DOHH2 (cell line): ENCODE measurements around the gene MPHOSPH9.
A peak's percentile ranks its signal among the peaks of the same experiment; 100 is the strongest.

Experiments
- H3F3A ChIP-seq: fragments of 200-600 bp; sonication (generic), shearing (Covaris generic); 2 replicates; pipeline ENCODE4 v1.6.0; 2016; ENCODE audit warnings: antibody characterized with exemption, mild to moderate bottlenecking; ENCODE audit not compliant: control insufficient read depth, insufficient read depth
- H3K27ac ChIP-seq: fragments of 200-600 bp; sonication (generic); 2 replicates; pipeline ENCODE4 v1.5.1; 2014; ENCODE audit warnings: low read depth, mild to moderate bottlenecking, low read length, moderate library complexity
- H3K27me3 ChIP-seq: fragments of 200-600 bp; sonication (generic); 2 replicates; pipeline ENCODE4 v1.6.1; 2014; ENCODE audit warnings: mild to moderate bottlenecking, low read length, mixed read lengths; ENCODE audit not compliant: control insufficient read depth
- H3K36me3 ChIP-seq: fragments of 200-600 bp; sonication (generic); 2 replicates; pipeline ENCODE4 v1.6.1; 2014; ENCODE audit warnings: mild to moderate bottlenecking, low read length, moderate library complexity, mixed read lengths; ENCODE audit not compliant: control insufficient read depth
- H3K4me1 ChIP-seq: fragments of 200-600 bp; sonication (generic); 2 replicates; pipeline ENCODE4 v1.6.1; 2014; ENCODE audit warnings: mild to moderate bottlenecking, low read length, mixed read lengths; ENCODE audit not compliant: control insufficient read depth
- H3K4me2 ChIP-seq: fragments of 200-600 bp; sonication (generic); 2 replicates; pipeline ENCODE4 v1.6.0; 2014; ENCODE audit warnings: mild to moderate bottlenecking, low read length, moderate library complexity
- H3K4me3 ChIP-seq: fragments of 200-600 bp; sonication (generic); 2 replicates; pipeline ENCODE4 v1.5.1; 2014; ENCODE audit warnings: mild to moderate bottlenecking, low read length, mixed read lengths
- H3K79me2 ChIP-seq: fragments of 200-600 bp; sonication (generic); 2 replicates; pipeline ENCODE4 v1.6.1; 2014; ENCODE audit warnings: mild to moderate bottlenecking, low read length, mixed read lengths; ENCODE audit not compliant: control insufficient read depth
- H3K9me2 ChIP-seq: fragments of 200-600 bp; sonication (generic); replicated peaks from 2 replicates; pipeline ENCODE4 v1.6.1; 2014; ENCODE audit warnings: mild to moderate bottlenecking, low read length, mixed read lengths; ENCODE audit not compliant: control insufficient read depth
- H3K9me3 ChIP-seq: fragments of 200-600 bp; sonication (generic); 2 replicates; pipeline ENCODE4 v1.6.1; 2014; ENCODE audit warnings: antibody characterized with exemption, low read length, mixed read lengths; ENCODE audit not compliant: control insufficient read depth, insufficient read depth
- H4K20me1 ChIP-seq: fragments of 200-600 bp; sonication (generic); 2 replicates; pipeline ENCODE4 v1.6.0; 2014; ENCODE audit warnings: low read depth, mild to moderate bottlenecking, antibody characterized with exemption, low read length, moderate library complexity; ENCODE audit not compliant: control insufficient read depth, insufficient read depth
- EZH2phosphoT487 ChIP-seq: fragments of 200-600 bp; sonication (generic); IDR thresholded peaks from 2 replicates; pipeline ENCODE4 v1.6.1; 2017; ENCODE audit warnings: borderline replicate concordance, mild to moderate bottlenecking, antibody characterized with exemption, low read length, moderate library complexity, mixed read lengths
- TF ChIP-seq, protein P1 (sequence below): fragments of 200-600 bp; sonication (generic); IDR thresholded peaks from one replicate; pipeline ENCODE4 v1.5.1; 2014; ENCODE audit warnings: antibody characterized with exemption, mild to moderate bottlenecking, low read depth, low read length; ENCODE audit not compliant: poor library complexity, severe bottlenecking

Gene MPHOSPH9

DNA sequence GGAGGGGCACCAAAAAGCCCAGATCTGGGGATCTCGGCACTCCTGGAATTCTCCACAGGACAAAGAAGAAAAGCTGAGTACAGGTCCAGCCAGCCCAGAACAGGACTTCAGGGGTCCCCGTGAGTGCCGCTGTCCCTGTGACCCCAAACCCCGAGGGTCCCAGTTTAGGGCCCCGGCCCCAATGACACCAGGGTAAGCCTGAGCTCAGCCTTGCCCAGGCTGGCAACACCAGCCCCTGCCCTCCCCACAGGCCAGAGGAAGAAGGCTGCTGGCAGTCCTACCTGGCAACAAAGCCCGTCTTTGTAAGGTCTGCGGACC is 36.9 kb upstream of the MPHOSPH9 start:
- Histone ChIP-seq H3K79me2 (peaks cover 33% of the 10 kb centered on the region), H3K4me1 (peaks cover 24% of the 10 kb centered on the region), H3K36me3 (no peaks in the 10 kb centered on the region; the same call in 1 of the 2 replicates), H3K4me2 (peak overlapping the region; percentile 90), H3F3A (peaks cover 8% of the 10 kb centered on the region), H4K20me1 (no peaks in the 10 kb centered on the region), H3K9me2 (no peaks in the 10 kb centered on the region), H3K4me3 (peak overlapping the region; percentile 80), H3K27ac (no peak overlapping the region), H3K27me3 (no peaks in the 10 kb centered on the region), H3K9me3 (no peaks in the 10 kb centered on the region)
- TF ChIP-seq, protein P1, sequence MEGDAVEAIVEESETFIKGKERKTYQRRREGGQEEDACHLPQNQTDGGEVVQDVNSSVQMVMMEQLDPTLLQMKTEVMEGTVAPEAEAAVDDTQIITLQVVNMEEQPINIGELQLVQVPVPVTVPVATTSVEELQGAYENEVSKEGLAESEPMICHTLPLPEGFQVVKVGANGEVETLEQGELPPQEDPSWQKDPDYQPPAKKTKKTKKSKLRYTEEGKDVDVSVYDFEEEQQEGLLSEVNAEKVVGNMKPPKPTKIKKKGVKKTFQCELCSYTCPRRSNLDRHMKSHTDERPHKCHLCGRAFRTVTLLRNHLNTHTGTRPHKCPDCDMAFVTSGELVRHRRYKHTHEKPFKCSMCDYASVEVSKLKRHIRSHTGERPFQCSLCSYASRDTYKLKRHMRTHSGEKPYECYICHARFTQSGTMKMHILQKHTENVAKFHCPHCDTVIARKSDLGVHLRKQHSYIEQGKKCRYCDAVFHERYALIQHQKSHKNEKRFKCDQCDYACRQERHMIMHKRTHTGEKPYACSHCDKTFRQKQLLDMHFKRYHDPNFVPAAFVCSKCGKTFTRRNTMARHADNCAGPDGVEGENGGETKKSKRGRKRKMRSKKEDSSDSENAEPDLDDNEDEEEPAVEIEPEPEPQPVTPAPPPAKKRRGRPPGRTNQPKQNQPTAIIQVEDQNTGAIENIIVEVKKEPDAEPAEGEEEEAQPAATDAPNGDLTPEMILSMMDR = no peak
- TF ChIP-seq EZH2phosphoT487 = no peak

DNA sequence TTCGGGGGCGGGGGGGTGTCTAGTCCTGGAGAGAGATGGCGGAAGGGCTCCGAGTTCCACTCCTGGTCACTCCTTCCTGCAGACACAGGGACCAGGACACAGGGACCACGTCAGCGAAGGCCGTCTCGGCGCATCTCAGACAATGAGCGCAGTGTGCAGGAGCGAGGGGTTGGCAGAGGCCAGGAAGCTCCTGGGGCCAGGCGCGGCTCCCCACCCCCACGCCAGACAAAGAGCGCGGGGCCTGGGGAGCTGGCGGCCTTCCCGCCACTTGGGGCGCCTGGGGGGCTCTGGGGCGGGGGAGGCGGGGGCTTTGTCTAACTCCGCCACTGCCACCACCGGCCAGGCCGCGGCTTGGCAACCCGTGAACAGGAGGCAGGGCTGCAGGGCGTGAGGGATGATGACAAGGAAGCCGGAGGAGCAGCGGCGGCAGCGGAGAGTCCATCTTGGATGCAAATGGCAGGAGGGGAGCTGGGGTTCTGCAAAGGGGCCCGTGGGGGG is 36.5 kb upstream of the MPHOSPH9 start:
- no peaks in the 10 kb centered on the region for H4K20me1 ChIP-seq
- peaks cover 33% of the 10 kb centered on the region for H3K79me2 ChIP-seq
- H3K4me1 ChIP-seq = peaks cover 24% of the 10 kb centered on the region
- no peak for TF ChIP-seq EZH2phosphoT487
- TF ChIP-seq, protein P1 = peak; percentile 47
- no peaks in the 10 kb centered on the region for H3K9me2 ChIP-seq
- no peaks in the 10 kb centered on the region for H3K9me3 ChIP-seq
- H3K36me3 ChIP-seq = no peaks in the 10 kb centered on the region; the same call in 1 of the 2 replicates
- H3K27ac ChIP-seq = no peak overlapping the region
- no peaks in the 10 kb centered on the region for H3K27me3 ChIP-seq
- H3K4me3 ChIP-seq = peak overlapping the region; percentile 80
- peak overlapping the region; percentile 90 for H3K4me2 ChIP-seq
- peaks cover 8% of the 10 kb centered on the region for H3F3A ChIP-seq

DNA sequence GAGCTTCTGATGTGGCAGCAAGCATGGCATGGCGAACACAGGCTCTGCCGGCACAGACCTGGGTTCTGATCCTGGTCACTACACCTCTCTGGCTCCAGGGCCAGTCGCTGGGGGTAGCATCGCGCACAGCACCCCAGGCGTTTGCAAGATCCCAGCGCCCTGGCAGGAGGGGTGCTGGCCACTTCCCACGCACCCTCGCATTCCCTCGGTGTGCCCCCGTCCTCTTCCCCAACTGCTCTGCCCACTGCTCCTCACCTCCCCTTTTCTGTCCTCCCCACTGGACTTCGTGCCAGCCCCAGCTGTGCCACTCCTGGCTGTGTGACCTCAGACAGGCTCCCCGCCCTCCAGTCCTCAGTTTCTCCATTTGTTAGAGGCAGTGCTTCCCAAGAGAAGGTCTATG is 35.9 kb upstream of the MPHOSPH9 start:
- Histone ChIP-seq H3K9me2 (no peaks in the 10 kb centered on the region), H3K36me3 (no peaks in the 10 kb centered on the region; the same call in 1 of the 2 replicates), H3K79me2 (peaks cover 33% of the 10 kb centered on the region), H3K4me3 (no peak overlapping the region), H3F3A (peaks cover 8% of the 10 kb centered on the region), H3K27me3 (no peaks in the 10 kb centered on the region), H4K20me1 (no peaks in the 10 kb centered on the region), H3K4me1 (peaks cover 24% of the 10 kb centered on the region), H3K9me3 (no peaks in the 10 kb centered on the region), H3K4me2 (peak overlapping the region; percentile 90; the same call in 1 of the 2 replicates), H3K27ac (no peak overlapping the region)
- TF ChIP-seq EZH2phosphoT487 = no peak
- TF ChIP-seq, protein P1 = no peak
